Gastroesophageal sphincter (tissue), 4 donors: ENCODE results near the gene HS6ST2. TPM values are rescaled to one million over a fixed set of nuclear protein-coding genes. Genes with fewer than 3 reads are reported as not detected.

Experiments
- ATAC-seq: fragments of 150-250 bp; one replicate; pipeline ENCODE4 v1.9.1; 2016; ENCODE audit warnings: mild to moderate bottlenecking, moderate library complexity
- H3K27ac ChIP-seq, 4 donors: fragments of 200-600 bp; sonication (generic) in 3 of 4; 1 replicate in 3 of 4; 2 replicates in 1 of 4; pipeline ENCODE4 v1.5.1; 2016 to 2019
- H3K27me3 ChIP-seq: fragments of 200-600 bp; sonication (generic); one replicate; pipeline ENCODE4 v1.5.1; 2019
- H3K36me3 ChIP-seq, 2 donors: fragments of 200-600 bp; sonication (generic); one replicate each; pipeline ENCODE4 v1.5.1; 2019; ENCODE audit warnings: control low read depth in 1 of 2
- H3K4me1 ChIP-seq, 3 donors: fragments of 200-600 bp; sonication (generic); 1 replicate in 2 of 3; 2 replicates in 1 of 3; pipeline ENCODE4 v1.5.1; 2016 to 2019; ENCODE audit warnings: control low read depth in 2 of 3
- H3K4me3 ChIP-seq, 2 donors: fragments of 200-600 bp; sonication (generic); one replicate each; pipeline ENCODE4 v1.5.1; 2019; ENCODE audit warnings: mild to moderate bottlenecking in 1 of 2, moderate library complexity in 1 of 2
- H3K9me3 ChIP-seq, 3 donors: fragments of 200-600 bp; sonication (generic); one replicate each; pipeline ENCODE4 v1.5.1; 2017 to 2019; ENCODE audit warnings: control low read depth in 2 of 3
- EP300 ChIP-seq: sonication (generic); formaldehyde crosslinking; IDR thresholded peaks from one replicate; pipeline ENCODE4 v1.6.1; 2017; ENCODE audit warnings: antibody characterized with exemption, mild to moderate bottlenecking
- POLR2A ChIP-seq, 2 donors: fragments of 450-650 bp; IDR thresholded peaks; one replicate each; pipeline ENCODE4 v1.6.1; 2017; ENCODE audit warnings: antibody characterized with exemption in 2 of 2, mild to moderate bottlenecking in 2 of 2, moderate library complexity in 1 of 2
- POLR2AphosphoS5 ChIP-seq: sonication (generic); formaldehyde crosslinking; IDR thresholded peaks from one replicate; pipeline ENCODE4 v1.6.1; 2017; ENCODE audit warnings: antibody characterized with exemption
- WGBS, 2 donors: methylation state at CpG; one replicate each; pipeline ENCODE4 v1.1.5; 2018; ENCODE audit warnings: low coverage in 1 of 2; 5-methylcytosine and 5-hydroxymethylcytosine counted together
- total RNA-seq, 4 donors: library from RNA; depleted of rRNA; stranded (reverse); fragments of >200 nt; gene quantifications; one replicate each; pipeline ENCODE4 v1.1.0, GENCODE V29; 2016
- TF ChIP-seq, protein P1 (sequence below), 4 experiments: fragments of 200-600 bp in 2 of 4; fragments of 450-650 bp in 2 of 4; sonication (generic) in 1 of 4; IDR thresholded peaks; one replicate each; pipeline ENCODE4 v1.5.1; 2017 to 2019; ENCODE audit warnings: antibody characterized with exemption in 4 of 4, mild to moderate bottlenecking in 2 of 4, moderate library complexity in 2 of 4

The HS6ST2 gene
- total RNA-seq, 4 donors from 2014 or later, result 0.08 to 1.9 (median 0.22) TPM

GRCh38 chrX:132968296-132968949, 10.0 kb upstream of the HS6ST2 start:
- H3K27me3 ChIP-seq, result no peaks in the 10 kb centered on the region
- TF ChIP-seq POLR2AphosphoS5 (no peak), POLR2A (IDR thresholded peaks at IDR 0.05) (no peak), EP300 (no peak)
- TF ChIP-seq, protein P1, sequence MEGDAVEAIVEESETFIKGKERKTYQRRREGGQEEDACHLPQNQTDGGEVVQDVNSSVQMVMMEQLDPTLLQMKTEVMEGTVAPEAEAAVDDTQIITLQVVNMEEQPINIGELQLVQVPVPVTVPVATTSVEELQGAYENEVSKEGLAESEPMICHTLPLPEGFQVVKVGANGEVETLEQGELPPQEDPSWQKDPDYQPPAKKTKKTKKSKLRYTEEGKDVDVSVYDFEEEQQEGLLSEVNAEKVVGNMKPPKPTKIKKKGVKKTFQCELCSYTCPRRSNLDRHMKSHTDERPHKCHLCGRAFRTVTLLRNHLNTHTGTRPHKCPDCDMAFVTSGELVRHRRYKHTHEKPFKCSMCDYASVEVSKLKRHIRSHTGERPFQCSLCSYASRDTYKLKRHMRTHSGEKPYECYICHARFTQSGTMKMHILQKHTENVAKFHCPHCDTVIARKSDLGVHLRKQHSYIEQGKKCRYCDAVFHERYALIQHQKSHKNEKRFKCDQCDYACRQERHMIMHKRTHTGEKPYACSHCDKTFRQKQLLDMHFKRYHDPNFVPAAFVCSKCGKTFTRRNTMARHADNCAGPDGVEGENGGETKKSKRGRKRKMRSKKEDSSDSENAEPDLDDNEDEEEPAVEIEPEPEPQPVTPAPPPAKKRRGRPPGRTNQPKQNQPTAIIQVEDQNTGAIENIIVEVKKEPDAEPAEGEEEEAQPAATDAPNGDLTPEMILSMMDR (IDR thresholded peaks at IDR 0.05), result no peak
- ATAC-seq, result no peak
- H3K9me3 ChIP-seq, result no peaks in the 10 kb centered on the region
- no peak overlapping the region for H3K27ac ChIP-seq
- H3K36me3 ChIP-seq, result no peaks in the 10 kb centered on the region
- no peaks in the 10 kb centered on the region for H3K4me1 ChIP-seq
- 59% methylated on average over 3 of the region's 6 CpGs; no CpG with 5 or more reads in 1 of the 2 donors for WGBS, 2 donors
- H3K4me3 ChIP-seq, result no peak overlapping the region

DNA sequence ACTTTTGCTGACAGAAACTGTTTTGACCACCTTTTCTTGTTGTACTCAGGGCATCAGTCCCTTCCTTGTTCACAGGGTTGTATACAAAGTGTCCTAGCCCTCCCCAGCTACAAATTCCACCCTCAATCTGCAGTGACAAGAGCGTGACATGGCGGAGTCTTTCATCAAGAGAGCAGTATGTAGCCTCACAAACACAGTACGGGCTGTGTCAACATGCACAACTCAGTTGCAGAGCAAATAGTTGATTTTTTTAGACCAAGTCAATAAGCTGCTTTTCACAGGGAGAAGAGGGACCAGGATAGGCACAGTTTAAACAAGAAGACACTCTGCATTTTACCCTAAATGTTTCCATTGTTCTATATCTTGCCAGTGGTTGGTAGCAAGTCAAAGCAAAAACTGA, 8.6 kb upstream of the HS6ST2 start:
- Histone ChIP-seq H3K27ac (no peak overlapping the region), H3K4me3 (no peak overlapping the region), H3K27me3 (no peaks in the 10 kb centered on the region), H3K36me3 (no peaks in the 10 kb centered on the region), H3K4me1 (no peaks in the 10 kb centered on the region), H3K9me3 (no peaks in the 10 kb centered on the region)
- WGBS, 2 donors, result no CpG with 5 or more reads among the region's 3 CpGs
- ATAC-seq, result no peak
- TF ChIP-seq, protein P1 (IDR thresholded peaks at IDR 0.05), result no peak
- TF ChIP-seq POLR2A (IDR thresholded peaks at IDR 0.05) (no peak), POLR2AphosphoS5 (no peak), EP300 (no peak)

- WGBS, 2 donors, result 86 to 87% methylated on average over 4 of the region's 4 CpGs
- no peaks in the 10 kb centered on the region for H3K9me3 ChIP-seq
- no peak for ATAC-seq
- H3K27me3 ChIP-seq, result no peaks in the 10 kb centered on the region
- TF ChIP-seq POLR2AphosphoS5 (no peak), EP300 (no peak), POLR2A (IDR thresholded peaks at IDR 0.05) (no peak)
- TF ChIP-seq, protein P1 (IDR thresholded peaks at IDR 0.05), result no peak
- H3K36me3 ChIP-seq, result no peaks in the 10 kb centered on the region
- H3K4me3 ChIP-seq, result no peak overlapping the region
- H3K4me1 ChIP-seq, result no peaks in the 10 kb centered on the region
- no peak overlapping the region for H3K27ac ChIP-seq
These were observed 7.0 kb upstream of the HS6ST2 start for GRCh38 chrX:132965461-132965860.

GRCh38 chrX:132961511-132961910, 3.1 kb upstream of the HS6ST2 start:
- Histone ChIP-seq H3K27me3 (peaks cover 38% of the 10 kb centered on the region), H3K9me3 (no peaks in the 10 kb centered on the region), H3K36me3 (no peaks in the 10 kb centered on the region), H3K27ac (no peak overlapping the region), H3K4me1 (peaks cover 0 to 22% (median 0%) of the 10 kb centered on the region in 3 donors), H3K4me3 (no peak overlapping the region)
- ATAC-seq, result no peak
- no CpG with 5 or more reads among the region's 1 CpG for WGBS, 2 donors
- TF ChIP-seq POLR2AphosphoS5 (no peak), EP300 (no peak), POLR2A (IDR thresholded peaks at IDR 0.05) (no peak)
- TF ChIP-seq, protein P1 (IDR thresholded peaks at IDR 0.05), result no peak
